Endothelial cell of umbilical vein (primary cell): ENCODE measurements around the gene SPSB2. TPM values are rescaled to one million over a fixed set of nuclear protein-coding genes. Genes with fewer than 3 reads are reported as not detected.

Experiments used
- BruUV-seq: library from RNA; stranded (reverse); fragments of 400-500 nt; replicated peaks from 2 replicates; lab custom pipeline; 2021; lab: Mats Ljungman, UMichigan
- CTCF ChIA-PET: fragments of 300-600, 350-600 bp; sonication (Branson Sonifier 250); formaldehyde crosslinking; loops from one replicate; lab custom pipeline; 2021; ENCODE audit warnings: antibody characterized with exemption, inconsistent platforms; lab: Charles Lee
- POLR2A ChIA-PET: fragments of 300-600, 350-600 bp; sonication (Branson Sonifier 250); formaldehyde crosslinking; loops from one replicate; lab custom pipeline; 2021; ENCODE audit warnings: antibody characterized with exemption, inconsistent platforms; lab: Charles Lee
- DNase-seq: peaks from one replicate; pipeline ENCODE4 v3.0.0-alpha.2; 2011; ENCODE audit warnings: low read depth, low spot score
- FAIRE-seq: peaks from 2 replicates; lab custom pipeline; 2011; peaks lifted over from hg19 to GRCh38; lab: Jason Lieb, UNC
- H2AFZ ChIP-seq: 2 replicates; pipeline ENCODE4 v1.6.0; 2012; ENCODE audit warnings: low read depth, low read length, control low read depth, inconsistent platforms
- H3K27ac ChIP-seq: 2 replicates; pipeline ENCODE4 v1.5.1; 2011; ENCODE audit warnings: low read depth, mild to moderate bottlenecking, control low read depth, low read length, moderate library complexity; ENCODE audit not compliant: insufficient read depth
- H3K27me3 ChIP-seq, 2 experiments: 2 replicates each; pipeline versions ENCODE4 v1.6.0 to v1.6.1; 2011; ENCODE audit warnings: low read length in 2 of 2, mixed read lengths in 1 of 2; ENCODE audit not compliant: control insufficient read depth in 2 of 2, insufficient read depth in 2 of 2
- H3K36me3 ChIP-seq, 2 experiments: 2 replicates in 1 of 2; 3 replicates in 1 of 2; pipeline ENCODE4 v1.5.1; 2011; ENCODE audit warnings: low read length in 2 of 2, mild to moderate bottlenecking in 1 of 2, moderate library complexity in 1 of 2; ENCODE audit not compliant: control insufficient read depth in 2 of 2, insufficient read depth in 2 of 2; ENCODE audit errors: extremely low read depth in 1 of 2
- H3K4me1 ChIP-seq: 3 replicates; pipeline ENCODE4 v1.5.1; 2011; ENCODE audit warnings: mild to moderate bottlenecking, low read length; ENCODE audit not compliant: control insufficient read depth, insufficient read depth; ENCODE audit errors: extremely low read depth
- H3K4me2 ChIP-seq: 2 replicates; pipeline ENCODE4 v1.6.1; 2011; ENCODE audit warnings: low read length, control low read depth, mixed read lengths; ENCODE audit not compliant: insufficient read depth
- H3K4me3 ChIP-seq, 3 experiments: fragments of 200-600 bp in 1 of 3; sonication (generic), shearing (Covaris generic) in 1 of 3; replicated peaks in 1 of 3; 2 replicates each; pipeline ENCODE4 v1.5.1; 2011 to 2016; ENCODE audit warnings: control low read depth in 3 of 3, low read length in 3 of 3, mild to moderate bottlenecking in 2 of 3, inconsistent platforms in 1 of 3, low read depth in 1 of 3, moderate library complexity in 1 of 3; ENCODE audit not compliant: insufficient read depth in 1 of 3
- H3K79me2 ChIP-seq: 2 replicates; pipeline ENCODE4 v1.6.0; 2012; ENCODE audit warnings: low read length, inconsistent platforms; ENCODE audit not compliant: control insufficient read depth, insufficient read depth
- H3K9ac ChIP-seq: replicated peaks from 2 replicates; pipeline ENCODE3; 2011; ENCODE audit warnings: low read length, control low read depth; ENCODE audit not compliant: insufficient read depth; ENCODE audit errors: extremely low read depth
- H3K9me1 ChIP-seq: replicated peaks from 3 replicates; pipeline ENCODE4 v1.6.0; 2011; ENCODE audit warnings: mild to moderate bottlenecking, low read length; ENCODE audit not compliant: control insufficient read depth, insufficient read depth; ENCODE audit errors: extremely low read depth
- H3K9me3 ChIP-seq: replicated peaks from 2 replicates; pipeline ENCODE4 v1.5.1; 2012; ENCODE audit warnings: low read length, inconsistent platforms; ENCODE audit not compliant: control insufficient read depth, insufficient read depth
- H4K20me1 ChIP-seq: replicated peaks from 2 replicates; pipeline ENCODE3; 2011; ENCODE audit warnings: mild to moderate bottlenecking, low read length; ENCODE audit not compliant: control insufficient read depth, insufficient read depth; ENCODE audit errors: extremely low read depth
- EZH2 ChIP-seq: IDR thresholded peaks from 2 replicates; pipeline ENCODE4 v1.6.1; 2012; ENCODE audit warnings: borderline replicate concordance, low read depth, mild to moderate bottlenecking, moderate library complexity, low read length, inconsistent platforms; ENCODE audit not compliant: severe bottlenecking
- FOS ChIP-seq: IDR thresholded peaks from 2 replicates; pipeline ENCODE4 v1.6.1; 2011; ENCODE audit warnings: mild to moderate bottlenecking, low read length, moderate library complexity, borderline replicate concordance; ENCODE audit not compliant: insufficient read depth
- GATA2 ChIP-seq: IDR thresholded peaks from 2 replicates; pipeline ENCODE4 v1.7.0; 2011; ENCODE audit warnings: low read depth, mild to moderate bottlenecking, moderate library complexity, mixed read lengths, low read length; ENCODE audit not compliant: insufficient read length, insufficient read depth
- JUN ChIP-seq: IDR thresholded peaks from 2 replicates; pipeline ENCODE4 v1.6.1; 2011; ENCODE audit warnings: borderline replicate concordance, low read depth; ENCODE audit not compliant: insufficient read length, insufficient read depth
- MAX ChIP-seq: IDR thresholded peaks from 2 replicates; pipeline ENCODE4 v1.6.1; 2011; ENCODE audit not compliant: insufficient read depth, insufficient read length
- MYC ChIP-seq: IDR thresholded peaks from one replicate; pipeline ENCODE4 v1.6.1; 2011; ENCODE audit warnings: mild to moderate bottlenecking, low read depth, low read length
- POLR2A ChIP-seq: IDR thresholded peaks from 2 replicates; pipeline ENCODE4 v1.6.1; 2012; ENCODE audit warnings: low read depth, mild to moderate bottlenecking, control low read depth, low read length
- POLR2AphosphoS5 ChIP-seq: IDR thresholded peaks from 2 replicates; pipeline ENCODE4 v1.6.1; 2012; ENCODE audit warnings: low read depth, mild to moderate bottlenecking, control low read depth, low read length, moderate library complexity; ENCODE audit not compliant: insufficient read depth
- dilution Hi-C: fragments of 300-500 bp; cut with MboI; formaldehyde crosslinking; loops from one replicate; pipeline ENCODE4 v1.15.0; 2019; ENCODE audit warnings: low sequenced_read_pairs; ENCODE audit not compliant: extremely low pct_ligation_motif_present
- intact Hi-C: fragments of 100-400 bp; cut with micrococcal nuclease; formaldehyde crosslinking; loops from one replicate; pipeline ENCODE4 v1.10.0; 2022
- polyA plus RNA-seq, 4 experiments: library from polyadenylated mRNA; depleted of rRNA in 3 of 4; stranded (reverse) in 3 of 4; unstranded in 1 of 4; fragments of >200 nt; gene quantifications; 2 replicates each; pipeline versions ENCODE4 v1.2.1 to v1.2.3, GENCODE V29; 2011 to 2012; ENCODE audit warnings: missing spikeins in 1 of 4
- total RNA-seq: library from RNA; stranded (reverse); gene quantifications from 2 replicates; pipeline ENCODE4 v1.2.3, GENCODE V29; 2021
- TF ChIP-seq, protein P1 (sequence below), 2 donors: IDR thresholded peaks; 1 replicate in 1 of 2; 2 replicates in 1 of 2; pipeline ENCODE4 v1.5.1; 2011; ENCODE audit warnings: low read length in 2 of 2, mild to moderate bottlenecking in 2 of 2, moderate library complexity in 2 of 2, control low read depth in 1 of 2, inconsistent platforms in 1 of 2, low read depth in 1 of 2; ENCODE audit not compliant: insufficient read depth in 1 of 2; ENCODE audit errors: extremely low read depth in 1 of 2

SPSB2 gene
- total and polyA plus RNA-seq, 2 donors (not counting 3 experiments of a cell fraction or from before 2014, with no cell fraction given): 3.8 to 6.9 TPM

- no peak for FAIRE-seq
- no peak for TF ChIP-seq FOS
- dilution Hi-C loops (no loop called here), intact Hi-C loops (loop anchor here (1.0 kb wide), 1 partner anchor 9 kb away; no protein-coding TSS in a partner anchor)
- ChIA-PET CTCF (interaction anchor here (1.5 to 3.5 kb wide), 2 partner anchors 24 to 43 kb away, joined by 5 to 12 read pairs; partner anchors contain the start of gene SPSB2), POLR2A (no interaction called here)
- Histone ChIP-seq H3K4me3 (peak overlapping the region; percentile 51 to 57 (median 52)), H3K9ac (no peak overlapping the region), H3K27me3 (no peaks in the 10 kb centered on the region), H2AFZ (peak overlapping the region; percentile 98), H4K20me1 (no peaks in the 10 kb centered on the region), H3K4me2 (peak overlapping the region; percentile 83), H3K36me3 (no peaks in the 10 kb centered on the region), H3K9me3 (no peaks in the 10 kb centered on the region), H3K4me1 (peaks cover 11% of the 10 kb centered on the region), H3K9me1 (no peaks in the 10 kb centered on the region), H3K27ac (no peak overlapping the region), H3K79me2 (no peaks in the 10 kb centered on the region)
- no TSS peak for BruUV-seq
- no peak for DNase-seq
Measured at GRCh38 chr12:6914947-6915788, 42.1 kb upstream of the SPSB2 start.

DNA sequence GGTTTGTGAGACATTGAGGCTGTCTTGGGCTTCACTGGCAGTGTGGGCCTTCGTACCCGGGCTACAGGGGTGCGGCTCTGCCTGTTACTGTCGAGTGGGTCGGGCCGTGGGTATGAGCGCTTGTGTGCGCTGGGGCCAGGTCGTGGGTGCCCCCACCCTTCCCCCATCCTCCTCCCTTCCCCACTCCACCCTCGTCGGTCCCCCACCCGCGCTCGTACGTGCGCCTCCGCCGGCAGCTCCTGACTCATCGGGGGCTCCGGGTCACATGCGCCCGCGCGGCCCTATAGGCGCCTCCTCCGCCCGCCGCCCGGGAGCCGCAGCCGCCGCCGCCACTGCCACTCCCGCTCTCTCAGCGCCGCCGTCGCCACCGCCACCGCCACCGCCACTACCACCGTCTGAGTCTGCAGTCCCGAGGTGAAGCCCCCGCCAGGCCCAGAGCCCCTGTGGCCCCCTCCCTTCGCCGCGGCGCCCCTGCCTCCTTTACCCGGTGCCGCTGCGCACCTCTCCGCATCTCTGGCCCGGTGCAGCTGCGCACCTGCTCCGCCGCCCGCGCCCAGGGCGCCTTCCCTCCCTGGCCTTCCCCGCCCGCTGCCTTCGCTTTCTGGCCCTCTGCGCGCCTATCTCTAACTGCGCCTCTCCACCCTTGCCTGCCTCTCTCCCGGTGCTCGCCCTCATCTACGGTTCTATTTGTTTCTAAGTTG, 41.3 kb upstream of the SPSB2 start, which contains the start of gene ENO2:
ENO2 (plus strand) TSS at position 335 of the 701 bp plus-strand sequence. CDS start 1,253 bp downstream, outside the sequence.
- POLR2A ChIA-PET: no interaction called here
- Histone ChIP-seq H3K9me1 (no peaks in the 10 kb centered on the region), H3K4me1 (peaks cover 11% of the 10 kb centered on the region), H3K79me2 (no peaks in the 10 kb centered on the region), H3K27me3 (no peaks in the 10 kb centered on the region), H3K9me3 (no peaks in the 10 kb centered on the region), H3K4me2 (peak within 1 kb of the TSS; percentile 83), H3K27ac (no peak within 1 kb of the TSS), H4K20me1 (no peaks in the 10 kb centered on the region), H3K36me3 (no peaks in the 10 kb centered on the region), H3K4me3 (peak within 1 kb of the TSS; percentile 51 to 57 (median 52)), H2AFZ (peak within 1 kb of the TSS; percentile 98), H3K9ac (peak within 1 kb of the TSS; percentile 21)
- CTCF ChIA-PET: interaction anchor here (0.7 to 0.9 kb wide), 2 partner anchors 11 to 23 kb away, joined by 3 read pairs; no protein-coding TSS in a partner anchor
- BruUV-seq: no TSS peak
- intact Hi-C loops (loop anchor here (1.0 kb wide), 1 partner anchor 10 kb away; no protein-coding TSS in a partner anchor), dilution Hi-C loops (no loop called here)
- FAIRE-seq: no peak
- DNase-seq: peak; percentile 51
- no peak for TF ChIP-seq POLR2A
- no peak for TF ChIP-seq JUN
- no peak for TF ChIP-seq EZH2
- TF ChIP-seq MAX: no peak
- TF ChIP-seq POLR2AphosphoS5: no peak
- TF ChIP-seq, protein P1, sequence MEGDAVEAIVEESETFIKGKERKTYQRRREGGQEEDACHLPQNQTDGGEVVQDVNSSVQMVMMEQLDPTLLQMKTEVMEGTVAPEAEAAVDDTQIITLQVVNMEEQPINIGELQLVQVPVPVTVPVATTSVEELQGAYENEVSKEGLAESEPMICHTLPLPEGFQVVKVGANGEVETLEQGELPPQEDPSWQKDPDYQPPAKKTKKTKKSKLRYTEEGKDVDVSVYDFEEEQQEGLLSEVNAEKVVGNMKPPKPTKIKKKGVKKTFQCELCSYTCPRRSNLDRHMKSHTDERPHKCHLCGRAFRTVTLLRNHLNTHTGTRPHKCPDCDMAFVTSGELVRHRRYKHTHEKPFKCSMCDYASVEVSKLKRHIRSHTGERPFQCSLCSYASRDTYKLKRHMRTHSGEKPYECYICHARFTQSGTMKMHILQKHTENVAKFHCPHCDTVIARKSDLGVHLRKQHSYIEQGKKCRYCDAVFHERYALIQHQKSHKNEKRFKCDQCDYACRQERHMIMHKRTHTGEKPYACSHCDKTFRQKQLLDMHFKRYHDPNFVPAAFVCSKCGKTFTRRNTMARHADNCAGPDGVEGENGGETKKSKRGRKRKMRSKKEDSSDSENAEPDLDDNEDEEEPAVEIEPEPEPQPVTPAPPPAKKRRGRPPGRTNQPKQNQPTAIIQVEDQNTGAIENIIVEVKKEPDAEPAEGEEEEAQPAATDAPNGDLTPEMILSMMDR (IDR thresholded peaks at IDR 0.05; ENCODE audit: extremely low read depth in 1 of 2, insufficient read depth in 1 of 2, low read depth in 1 of 2, low read length in 2 of 2): no peak
- no peak for TF ChIP-seq GATA2
- TF ChIP-seq FOS: no peak
- TF ChIP-seq MYC: no peak
